HG02840 (cell line): ENCODE results near the gene SSNA1.

ENCODE experiments used
- ATAC-seq: cut with Tn5 transposase; IDR thresholded peaks from one replicate; pipeline ENCODE4 v1.9.1; 2021; ENCODE audit warnings: mild to moderate bottlenecking, moderate library complexity, moderate number of reproducible peaks; ENCODE audit not compliant: unreplicated experiment, low FRiP score

SSNA1 gene

DNA sequence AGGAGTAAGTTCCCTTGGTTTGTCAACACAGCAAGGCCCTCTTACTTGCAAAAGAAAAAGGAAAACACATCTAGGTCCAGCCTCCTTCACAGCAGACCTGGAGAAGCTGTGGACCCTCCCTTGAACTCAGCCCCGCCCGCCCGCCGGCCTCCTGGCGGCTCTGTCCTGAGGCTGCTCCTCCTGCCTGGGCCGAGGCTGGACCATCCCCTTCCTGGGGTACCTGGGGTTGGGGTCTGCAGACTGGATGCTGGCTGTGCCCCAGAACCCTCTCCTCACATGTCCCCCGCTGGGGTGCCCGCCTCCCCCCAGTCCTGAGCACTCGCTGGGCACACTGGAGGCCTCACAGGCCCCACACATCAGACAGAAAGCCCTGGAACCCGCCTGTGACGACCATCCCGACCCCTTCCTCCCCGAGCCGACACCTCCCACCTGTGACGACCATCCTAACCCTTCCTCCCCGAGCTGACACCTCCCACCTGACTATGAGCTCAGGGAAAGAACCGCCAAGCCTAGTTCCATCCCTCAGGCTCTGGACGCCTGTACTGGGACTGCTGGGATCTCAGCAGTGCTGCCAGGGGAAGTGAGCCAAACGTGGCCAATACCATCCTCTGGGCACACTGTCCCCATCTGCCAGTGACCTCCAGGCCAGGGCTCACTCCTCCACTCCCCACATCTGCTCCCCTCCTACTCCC, 9.4 kb upstream of the SSNA1 start:
- no peak for ATAC-seq

DNA sequence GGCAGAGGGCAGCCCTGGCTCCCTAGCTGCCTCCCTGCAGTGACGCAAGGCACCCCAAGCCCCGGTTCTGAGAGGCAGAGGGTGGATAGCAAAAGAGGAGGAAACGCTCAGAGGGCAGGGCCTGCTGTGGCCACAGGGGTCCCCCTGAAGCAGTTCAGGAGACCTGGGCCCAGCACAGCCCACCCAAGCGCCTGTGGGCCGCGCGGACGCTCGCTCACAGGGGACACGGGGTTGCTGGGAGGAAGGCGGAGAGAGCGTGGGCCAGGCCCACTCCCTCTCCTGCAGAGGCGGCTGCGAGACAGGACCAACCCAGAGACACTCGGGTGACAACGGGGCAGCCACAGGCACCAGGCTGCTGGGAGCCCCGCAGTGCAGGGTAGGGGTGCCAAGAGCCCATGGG, 8.7 kb upstream of the SSNA1 start:
- ATAC-seq: no peak

- ATAC-seq: no peak
Measured at GRCh38 chr9:137180491-137180890, 8.0 kb upstream of the SSNA1 start.

- ATAC-seq: no peak
Measured at GRCh38 chr9:137181680-137182079, 6.8 kb upstream of the SSNA1 start.

GRCh38 chr9:137182836-137183235, 5.6 kb upstream of the SSNA1 start:
- no peak for ATAC-seq

GRCh38 chr9:137183980-137184595, 4.4 kb upstream of the SSNA1 start:
- no peak for ATAC-seq

DNA sequence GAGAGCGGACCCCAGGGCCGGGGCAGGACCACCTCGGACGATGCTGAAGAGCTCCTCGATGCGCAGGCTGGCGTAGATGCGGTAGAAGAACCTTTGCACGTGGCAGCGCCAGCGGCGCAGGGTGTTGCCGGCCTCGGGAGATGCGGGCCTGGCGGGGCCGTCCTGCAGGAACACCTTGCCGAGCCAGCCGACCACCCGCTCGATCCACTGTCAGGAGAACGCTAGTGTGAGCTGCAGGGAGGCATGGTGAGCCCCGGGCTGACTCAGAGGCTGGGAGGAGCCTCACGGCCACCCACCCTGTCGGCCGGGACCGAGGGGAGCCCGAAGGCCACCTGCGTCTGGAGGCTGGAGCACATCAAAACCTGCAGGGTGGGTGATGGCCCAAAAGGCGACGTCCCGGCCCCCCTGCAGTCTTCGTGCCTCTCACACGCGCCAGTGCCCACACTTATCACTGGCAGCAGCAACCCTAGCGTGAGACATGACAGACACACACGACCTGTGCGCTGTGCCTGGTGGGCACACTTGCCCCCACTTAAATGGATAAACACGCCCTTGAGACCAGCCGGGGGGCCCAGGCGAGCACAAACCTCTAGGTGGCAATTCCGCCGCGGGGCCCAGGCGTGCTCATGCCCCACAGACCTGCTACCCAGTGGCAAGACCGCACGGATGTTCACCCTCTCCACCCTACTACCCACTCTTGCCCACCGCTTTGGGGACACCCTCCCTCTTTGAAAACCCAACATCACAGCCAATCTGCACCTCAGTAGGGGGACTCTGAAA, 3.4 kb upstream of the SSNA1 start:
- ATAC-seq: no peak

DNA sequence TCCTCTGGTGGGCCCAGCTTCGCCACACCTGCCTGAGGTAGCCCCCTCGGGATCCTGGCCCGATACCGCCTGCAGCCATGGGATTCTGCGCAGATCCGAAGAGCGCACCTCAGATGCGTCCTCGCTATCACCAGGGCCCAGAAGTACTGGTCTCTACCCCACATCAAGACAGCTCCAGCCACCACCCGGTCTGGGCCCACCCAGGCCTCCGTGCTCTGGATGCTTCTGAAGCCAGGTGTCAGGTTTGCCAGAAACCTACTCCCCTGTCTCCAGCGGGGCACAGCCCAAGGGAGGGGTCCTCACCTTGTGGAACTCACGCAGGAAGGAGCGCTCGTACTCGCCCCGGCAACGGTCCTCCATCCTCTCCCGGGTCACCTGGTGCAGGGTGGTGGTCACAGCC, 2.6 kb upstream of the SSNA1 start:
- no peak for ATAC-seq

DNA sequence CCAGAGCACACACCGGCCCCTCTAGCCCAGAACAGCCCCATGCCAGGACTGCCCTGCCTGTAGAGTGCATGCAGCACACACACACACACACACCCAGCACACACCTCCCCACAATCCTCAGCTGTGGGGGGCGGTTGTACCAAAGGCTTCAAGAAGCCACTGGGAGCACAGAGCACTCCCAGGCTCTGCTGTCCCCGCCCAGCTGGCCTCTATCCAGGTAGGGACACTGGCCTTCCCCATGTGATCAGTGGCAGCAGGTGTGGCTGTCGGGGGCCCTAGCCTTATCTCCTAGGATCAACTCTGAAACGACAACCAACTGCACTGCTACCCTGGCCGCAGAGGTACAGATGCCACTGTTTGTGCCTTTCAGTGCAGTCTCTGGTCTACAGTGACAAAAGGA, 2.1 kb upstream of the SSNA1 start:
- no peak for ATAC-seq

DNA sequence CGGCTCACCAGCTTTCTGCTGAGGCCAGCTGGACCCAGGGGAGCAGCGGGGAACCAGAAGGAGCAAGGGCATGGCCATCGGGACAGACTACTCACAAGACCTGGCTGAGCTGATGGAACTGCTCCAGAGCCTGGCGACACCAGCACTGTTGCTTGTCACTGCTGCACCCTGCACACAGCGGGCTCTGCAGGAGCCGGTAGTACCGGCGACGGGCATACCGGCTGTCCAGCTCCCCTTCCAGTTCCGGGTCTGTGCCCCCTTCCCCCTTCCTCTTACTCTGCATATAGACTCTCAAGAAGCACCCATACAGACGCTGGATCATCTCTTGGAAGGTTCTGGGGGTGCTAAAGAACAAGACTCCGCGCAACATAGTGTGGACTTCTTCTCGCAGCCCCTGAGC, 1.1 kb upstream of the SSNA1 start:
- ATAC-seq: no peak

- peak; percentile 1 for ATAC-seq
Measured at GRCh38 chr9:137188086-137188489, 388 bp upstream of the SSNA1 start.

GRCh38 chr9:137189297-137190295, 1.1 kb downstream of the SSNA1 start:
- ATAC-seq: no peak

DNA sequence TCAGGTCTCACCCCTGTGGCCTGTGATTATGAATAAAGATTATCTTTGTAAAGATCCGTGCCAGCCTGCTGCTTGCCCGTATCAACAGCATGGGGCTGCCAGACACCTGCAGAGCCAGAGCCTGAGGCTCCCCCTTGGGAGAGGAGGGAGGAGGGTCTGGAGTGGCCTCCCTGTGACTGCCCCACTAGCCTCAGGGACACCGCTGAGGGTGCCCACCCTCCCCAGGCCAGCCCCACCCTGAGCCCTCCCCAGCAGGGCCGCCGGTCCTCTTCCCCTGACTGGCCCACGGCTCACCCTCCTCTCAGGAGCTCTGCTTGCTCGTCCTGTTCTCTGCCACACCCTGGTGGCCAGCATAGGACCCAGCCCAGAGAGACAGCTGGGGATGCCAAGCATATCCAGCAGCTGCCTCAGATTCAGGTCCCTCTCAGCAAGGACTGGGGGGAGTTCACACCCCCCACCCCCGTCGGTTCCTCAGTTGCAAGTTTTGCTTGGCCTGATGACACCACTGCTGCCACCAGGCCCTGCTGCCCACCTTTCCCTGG, 1.9 kb downstream of the SSNA1 start:
- no peak for ATAC-seq

DNA sequence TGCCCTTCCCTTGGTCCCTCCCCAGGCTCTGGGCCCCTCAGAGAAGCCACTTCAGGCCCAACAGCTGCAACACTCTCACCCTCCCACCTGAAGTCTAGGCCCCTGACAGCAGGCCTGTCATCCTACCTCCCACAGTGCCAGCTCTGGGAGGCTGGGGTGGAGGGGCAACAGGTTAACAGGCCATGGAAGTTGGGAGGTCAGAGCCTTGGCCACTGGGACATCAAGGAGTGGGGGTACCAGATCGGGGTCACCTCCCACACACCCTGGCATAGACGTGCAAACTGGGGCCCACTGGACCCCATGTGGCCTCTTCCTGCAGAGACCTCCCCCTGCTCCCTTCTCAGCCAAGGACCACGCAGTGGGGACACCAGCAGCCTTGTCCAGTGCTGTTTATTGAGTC, 2.8 kb downstream of the SSNA1 start:
- ATAC-seq: no peak

- no peak for ATAC-seq
Measured at GRCh38 chr9:137191691-137192447, 3.4 kb downstream of the SSNA1 start.

DNA sequence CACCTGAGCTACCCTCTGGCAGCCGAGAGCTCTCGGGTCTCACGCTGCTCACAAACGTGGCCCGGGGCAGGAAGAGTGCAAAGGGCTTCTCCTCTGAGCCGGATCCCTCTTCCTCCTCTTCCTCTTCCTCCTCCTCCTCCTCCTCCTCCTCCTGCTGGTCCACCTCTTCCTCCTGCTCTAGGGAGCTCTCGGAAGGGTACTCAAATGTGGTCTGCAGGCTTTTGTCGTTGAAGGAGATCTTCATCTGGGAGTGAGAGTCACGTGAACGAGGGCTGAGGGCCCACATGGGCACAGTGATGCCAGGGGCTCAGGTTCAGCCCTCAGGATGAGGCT, 3.9 kb downstream of the SSNA1 start:
- ATAC-seq: no peak

- ATAC-seq: no peak
Measured at GRCh38 chr9:137192859-137193258, 4.4 kb downstream of the SSNA1 start.

DNA sequence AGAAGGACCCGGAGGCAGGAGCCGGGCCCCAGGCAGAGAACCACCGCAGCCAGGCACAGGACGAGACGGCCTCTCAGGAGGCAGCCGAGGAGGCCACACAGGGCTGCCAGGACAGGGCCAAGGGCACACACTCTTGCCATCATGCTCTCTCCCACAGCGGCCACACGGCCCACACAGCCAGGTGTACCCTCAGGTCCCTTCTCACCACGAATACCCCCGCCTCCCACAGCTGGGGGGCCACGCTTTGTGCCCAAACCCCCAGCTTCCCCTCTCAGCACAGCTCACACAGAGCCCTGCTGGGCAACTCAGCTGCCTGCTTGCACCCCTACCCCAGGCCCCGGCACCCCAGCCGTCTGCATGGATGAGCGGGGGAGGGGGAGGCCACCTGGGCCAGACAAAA, 5.3 kb downstream of the SSNA1 start:
- no peak for ATAC-seq

- no peak for ATAC-seq
Measured at GRCh38 chr9:137194388-137194787, 5.9 kb downstream of the SSNA1 start.

DNA sequence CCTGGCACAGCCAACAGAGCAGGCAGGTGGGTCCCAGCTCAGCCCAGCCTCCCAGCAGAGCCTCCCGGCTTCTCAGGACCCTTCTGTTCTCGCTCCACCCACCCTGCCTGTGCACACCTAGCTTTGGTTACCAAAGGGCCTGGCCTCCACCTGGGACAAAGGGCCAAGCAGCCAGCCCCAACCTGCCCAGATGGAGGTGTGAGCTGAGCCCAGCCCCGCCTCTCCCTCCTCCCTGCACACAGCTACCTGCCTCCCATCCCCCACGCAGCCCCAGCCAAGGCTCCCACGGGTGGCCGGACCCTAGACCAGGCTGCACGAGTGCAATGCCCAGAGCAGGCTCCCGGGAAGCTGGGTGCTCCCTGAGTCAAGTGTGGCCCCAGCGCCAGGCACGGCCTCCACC, 6.4 kb downstream of the SSNA1 start:
- ATAC-seq: no peak
